DOHH2 (cell line): ENCODE data around the gene MRPL4.

Experiments
- H3F3A ChIP-seq: fragments of 200-600 bp; sonication (generic), shearing (Covaris generic); 2 replicates; pipeline ENCODE4 v1.6.0; 2016; ENCODE audit warnings: antibody characterized with exemption, mild to moderate bottlenecking; ENCODE audit not compliant: control insufficient read depth, insufficient read depth
- H3K27ac ChIP-seq: fragments of 200-600 bp; sonication (generic); 2 replicates; pipeline ENCODE4 v1.5.1; 2014; ENCODE audit warnings: low read depth, mild to moderate bottlenecking, low read length, moderate library complexity
- H3K27me3 ChIP-seq: fragments of 200-600 bp; sonication (generic); 2 replicates; pipeline ENCODE4 v1.6.1; 2014; ENCODE audit warnings: mild to moderate bottlenecking, low read length, mixed read lengths; ENCODE audit not compliant: control insufficient read depth
- H3K36me3 ChIP-seq: fragments of 200-600 bp; sonication (generic); 2 replicates; pipeline ENCODE4 v1.6.1; 2014; ENCODE audit warnings: mild to moderate bottlenecking, low read length, moderate library complexity, mixed read lengths; ENCODE audit not compliant: control insufficient read depth
- H3K4me1 ChIP-seq: fragments of 200-600 bp; sonication (generic); 2 replicates; pipeline ENCODE4 v1.6.1; 2014; ENCODE audit warnings: mild to moderate bottlenecking, low read length, mixed read lengths; ENCODE audit not compliant: control insufficient read depth
- H3K4me2 ChIP-seq: fragments of 200-600 bp; sonication (generic); 2 replicates; pipeline ENCODE4 v1.6.0; 2014; ENCODE audit warnings: mild to moderate bottlenecking, low read length, moderate library complexity
- H3K4me3 ChIP-seq: fragments of 200-600 bp; sonication (generic); 2 replicates; pipeline ENCODE4 v1.5.1; 2014; ENCODE audit warnings: mild to moderate bottlenecking, low read length, mixed read lengths
- H3K79me2 ChIP-seq: fragments of 200-600 bp; sonication (generic); 2 replicates; pipeline ENCODE4 v1.6.1; 2014; ENCODE audit warnings: mild to moderate bottlenecking, low read length, mixed read lengths; ENCODE audit not compliant: control insufficient read depth
- H3K9me2 ChIP-seq: fragments of 200-600 bp; sonication (generic); replicated peaks from 2 replicates; pipeline ENCODE4 v1.6.1; 2014; ENCODE audit warnings: mild to moderate bottlenecking, low read length, mixed read lengths; ENCODE audit not compliant: control insufficient read depth
- H3K9me3 ChIP-seq: fragments of 200-600 bp; sonication (generic); 2 replicates; pipeline ENCODE4 v1.6.1; 2014; ENCODE audit warnings: antibody characterized with exemption, low read length, mixed read lengths; ENCODE audit not compliant: control insufficient read depth, insufficient read depth
- H4K20me1 ChIP-seq: fragments of 200-600 bp; sonication (generic); 2 replicates; pipeline ENCODE4 v1.6.0; 2014; ENCODE audit warnings: low read depth, mild to moderate bottlenecking, antibody characterized with exemption, low read length, moderate library complexity; ENCODE audit not compliant: control insufficient read depth, insufficient read depth
- EZH2phosphoT487 ChIP-seq: fragments of 200-600 bp; sonication (generic); IDR thresholded peaks from 2 replicates; pipeline ENCODE4 v1.6.1; 2017; ENCODE audit warnings: borderline replicate concordance, mild to moderate bottlenecking, antibody characterized with exemption, low read length, moderate library complexity, mixed read lengths
- TF ChIP-seq, protein P1 (sequence below): fragments of 200-600 bp; sonication (generic); IDR thresholded peaks from one replicate; pipeline ENCODE4 v1.5.1; 2014; ENCODE audit warnings: antibody characterized with exemption, mild to moderate bottlenecking, low read depth, low read length; ENCODE audit not compliant: poor library complexity, severe bottlenecking

MRPL4 gene

DNA sequence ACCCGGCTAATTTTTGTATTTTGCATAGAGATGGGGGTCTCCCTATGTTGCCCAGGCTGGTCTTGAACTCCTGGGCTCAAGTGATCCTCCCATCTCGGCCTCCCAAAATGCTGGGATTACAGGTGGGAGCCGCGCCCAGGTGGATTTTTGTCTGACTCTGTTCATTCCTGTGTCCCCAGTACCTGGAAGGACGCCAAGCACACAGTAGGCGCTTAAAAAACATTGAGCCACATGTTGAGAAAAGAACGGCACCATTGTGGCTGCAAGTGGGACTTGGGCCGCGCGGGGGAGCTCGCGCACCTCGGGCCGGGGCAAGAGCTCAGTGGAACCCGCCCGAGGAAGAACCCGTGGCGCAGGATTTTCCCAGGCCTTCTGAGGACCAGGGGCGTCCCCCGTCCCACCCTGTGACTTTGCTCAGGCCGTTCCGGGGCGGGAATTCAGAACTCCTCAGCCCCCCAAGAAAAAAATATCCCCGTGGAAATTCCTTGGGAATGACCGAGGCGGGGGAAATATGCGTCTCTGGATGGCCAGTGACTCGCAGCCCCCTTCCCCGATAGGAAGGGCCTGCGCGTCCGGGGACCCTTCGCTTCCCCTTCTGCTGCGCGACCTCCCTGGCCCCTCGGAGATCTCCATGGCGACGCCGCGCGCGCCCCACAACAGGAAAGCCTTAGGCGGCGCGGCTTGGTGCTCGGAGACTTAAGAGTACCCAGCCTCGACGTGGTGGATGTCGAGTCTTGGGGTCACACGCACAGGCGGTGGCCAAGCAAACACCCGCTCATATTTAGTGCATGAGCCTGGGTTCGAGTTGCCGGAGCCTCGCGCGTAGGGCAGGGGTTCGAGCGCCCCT is 17.5 kb downstream of the MRPL4 start:
- Histone ChIP-seq H3K4me1 (peaks cover 46% of the 10 kb centered on the region), H3K27me3 (no peaks in the 10 kb centered on the region), H3K27ac (peak overlapping the region; percentile 90), H3K9me2 (no peaks in the 10 kb centered on the region), H3K36me3 (peaks cover 23% of the 10 kb centered on the region), H3K9me3 (no peaks in the 10 kb centered on the region), H3K4me3 (peak overlapping the region; percentile 77), H3K79me2 (peaks cover 31% of the 10 kb centered on the region), H4K20me1 (peaks cover 8% of the 10 kb centered on the region; the same call in 1 of the 2 replicates), H3F3A (peaks cover 10% of the 10 kb centered on the region), H3K4me2 (peak overlapping the region; percentile 98)
- TF ChIP-seq, protein P1, sequence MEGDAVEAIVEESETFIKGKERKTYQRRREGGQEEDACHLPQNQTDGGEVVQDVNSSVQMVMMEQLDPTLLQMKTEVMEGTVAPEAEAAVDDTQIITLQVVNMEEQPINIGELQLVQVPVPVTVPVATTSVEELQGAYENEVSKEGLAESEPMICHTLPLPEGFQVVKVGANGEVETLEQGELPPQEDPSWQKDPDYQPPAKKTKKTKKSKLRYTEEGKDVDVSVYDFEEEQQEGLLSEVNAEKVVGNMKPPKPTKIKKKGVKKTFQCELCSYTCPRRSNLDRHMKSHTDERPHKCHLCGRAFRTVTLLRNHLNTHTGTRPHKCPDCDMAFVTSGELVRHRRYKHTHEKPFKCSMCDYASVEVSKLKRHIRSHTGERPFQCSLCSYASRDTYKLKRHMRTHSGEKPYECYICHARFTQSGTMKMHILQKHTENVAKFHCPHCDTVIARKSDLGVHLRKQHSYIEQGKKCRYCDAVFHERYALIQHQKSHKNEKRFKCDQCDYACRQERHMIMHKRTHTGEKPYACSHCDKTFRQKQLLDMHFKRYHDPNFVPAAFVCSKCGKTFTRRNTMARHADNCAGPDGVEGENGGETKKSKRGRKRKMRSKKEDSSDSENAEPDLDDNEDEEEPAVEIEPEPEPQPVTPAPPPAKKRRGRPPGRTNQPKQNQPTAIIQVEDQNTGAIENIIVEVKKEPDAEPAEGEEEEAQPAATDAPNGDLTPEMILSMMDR = peak; percentile 95
- TF ChIP-seq EZH2phosphoT487 = no peak

GRCh38 chr19:10270180-10270615 is 18.2 kb downstream of the MRPL4 start:
- no peak for TF ChIP-seq EZH2phosphoT487
- TF ChIP-seq, protein P1 = no peak
- H3K4me2 ChIP-seq = peak overlapping the region; percentile 98
- peaks cover 29% of the 10 kb centered on the region for H3K36me3 ChIP-seq
- H3K79me2 ChIP-seq = peaks cover 38% of the 10 kb centered on the region
- H3K4me3 ChIP-seq = peak overlapping the region; percentile 77
- H4K20me1 ChIP-seq = peaks cover 8% of the 10 kb centered on the region; the same call in 1 of the 2 replicates
- peaks cover 10% of the 10 kb centered on the region for H3F3A ChIP-seq
- H3K9me2 ChIP-seq = no peaks in the 10 kb centered on the region
- H3K27me3 ChIP-seq = no peaks in the 10 kb centered on the region
- H3K4me1 ChIP-seq = peaks cover 46% of the 10 kb centered on the region
- H3K9me3 ChIP-seq = no peaks in the 10 kb centered on the region
- H3K27ac ChIP-seq = peak overlapping the region; percentile 90

DNA sequence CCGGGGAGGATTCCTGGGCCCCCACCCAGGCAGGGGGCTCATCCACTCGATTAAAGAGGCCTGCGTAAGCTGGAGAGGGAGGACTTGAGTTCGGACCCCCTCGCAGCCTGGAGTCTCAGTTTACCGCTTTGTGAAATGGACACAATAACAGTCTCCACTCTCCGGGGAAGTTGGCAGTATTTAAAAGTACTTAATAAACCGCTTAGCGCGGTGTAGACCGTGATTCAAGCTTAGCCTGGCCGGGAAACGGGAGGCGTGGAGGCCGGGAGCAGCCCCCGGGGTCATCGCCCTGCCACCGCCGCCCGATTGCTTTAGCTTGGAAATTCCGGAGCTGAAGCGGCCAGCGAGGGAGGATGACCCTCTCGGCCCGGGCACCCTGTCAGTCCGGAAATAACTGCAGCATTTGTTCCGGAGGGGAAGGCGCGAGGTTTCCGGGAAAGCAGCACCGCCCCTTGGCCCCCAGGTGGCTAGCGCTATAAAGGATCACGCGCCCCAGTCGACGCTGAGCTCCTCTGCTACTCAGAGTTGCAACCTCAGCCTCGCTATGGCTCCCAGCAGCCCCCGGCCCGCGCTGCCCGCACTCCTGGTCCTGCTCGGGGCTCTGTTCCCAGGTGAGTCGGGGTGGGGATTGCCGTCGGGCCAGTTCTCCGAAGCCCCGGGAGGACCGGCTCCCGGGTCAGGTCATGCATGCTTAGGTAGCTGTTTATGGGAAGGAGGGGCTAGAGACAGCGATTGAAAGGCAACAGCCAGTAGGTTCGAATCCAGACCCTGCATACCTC is 18.8 kb downstream of the MRPL4 start, which contains the start of gene ICAM1:
ICAM1 (plus strand) TSS at position 505 of the 779 bp plus-strand sequence; CDS start at position 545, 40 bp downstream.
- Histone ChIP-seq H3K27me3 (no peaks in the 10 kb centered on the region), H3K4me1 (peaks cover 46% of the 10 kb centered on the region), H3K27ac (peak within 1 kb of the TSS; percentile 90)

More for the DNA sequence above, 18.8 kb downstream of the MRPL4 start, which contains the start of gene ICAM1:
- Histone ChIP-seq H3K79me2 (peaks cover 40% of the 10 kb centered on the region), H4K20me1 (peaks cover 8% of the 10 kb centered on the region; the same call in 1 of the 2 replicates), H3K9me3 (no peaks in the 10 kb centered on the region), H3F3A (peaks cover 10% of the 10 kb centered on the region), H3K4me2 (peak within 1 kb of the TSS; percentile 98), H3K9me2 (no peaks in the 10 kb centered on the region), H3K36me3 (peaks cover 32% of the 10 kb centered on the region), H3K4me3 (peak within 1 kb of the TSS; percentile 77)
- TF ChIP-seq EZH2phosphoT487 = no peak
- TF ChIP-seq, protein P1 = no peak
